Medulla oblongata (tissue), 1 donor: Measurements from ENCODE around the gene LONP1.
"Not testable (repeated sequence)": the region's sequence is repeated elsewhere in the genome, so short reads cannot be mapped to it uniquely, and the experiment has no call there.

Experiments used
- DNase-seq: peaks from one replicate; pipeline ENCODE4 v3.0.0-alpha.2; 2015; ENCODE audit errors: extremely low spot score

LONP1 gene

DNA sequence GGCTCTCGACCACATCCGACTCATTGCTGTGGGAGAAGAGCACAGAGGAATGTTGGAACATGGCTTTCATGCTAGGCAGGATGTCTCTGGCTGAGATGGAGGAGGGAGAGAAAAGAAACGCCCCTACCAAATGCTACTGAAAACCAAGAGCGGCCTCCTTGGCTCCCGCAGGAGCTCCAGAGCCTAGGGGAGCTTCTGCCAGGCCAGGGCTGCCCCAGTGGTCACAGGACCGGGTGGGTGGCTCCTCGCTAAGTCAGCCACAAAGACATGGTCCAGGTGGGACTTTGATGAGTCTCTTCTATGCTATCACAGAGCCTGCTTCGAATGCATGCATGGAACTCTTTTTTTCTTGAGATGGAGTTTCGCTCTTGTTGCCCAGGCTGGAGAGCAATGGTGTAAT, 6.7 kb downstream of the LONP1 start:
- no peak for DNase-seq

DNA sequence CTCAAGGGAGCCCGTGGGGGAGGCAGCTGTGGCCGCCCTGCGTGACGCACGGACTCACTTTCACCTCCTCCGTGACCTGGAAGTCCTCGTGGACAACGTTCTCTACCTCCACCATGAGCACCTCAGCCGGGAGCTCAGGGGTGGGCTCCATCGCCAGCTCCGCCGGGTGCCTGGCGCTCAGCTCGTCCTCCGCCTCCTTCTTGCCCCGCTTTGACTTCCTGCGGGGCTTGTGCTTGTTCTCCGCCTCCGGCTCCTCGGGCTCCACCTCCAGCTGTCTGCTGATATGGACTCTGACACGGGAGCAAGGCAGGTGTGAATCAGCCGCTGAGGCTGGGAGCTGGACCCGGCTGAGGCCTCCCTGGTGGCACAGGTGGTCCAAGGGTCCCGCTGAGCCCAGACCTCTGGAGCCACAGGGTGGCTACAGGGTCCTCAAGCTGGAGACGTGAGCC, 8.2 kb downstream of the LONP1 start:
- DNase-seq = no peak

DNA sequence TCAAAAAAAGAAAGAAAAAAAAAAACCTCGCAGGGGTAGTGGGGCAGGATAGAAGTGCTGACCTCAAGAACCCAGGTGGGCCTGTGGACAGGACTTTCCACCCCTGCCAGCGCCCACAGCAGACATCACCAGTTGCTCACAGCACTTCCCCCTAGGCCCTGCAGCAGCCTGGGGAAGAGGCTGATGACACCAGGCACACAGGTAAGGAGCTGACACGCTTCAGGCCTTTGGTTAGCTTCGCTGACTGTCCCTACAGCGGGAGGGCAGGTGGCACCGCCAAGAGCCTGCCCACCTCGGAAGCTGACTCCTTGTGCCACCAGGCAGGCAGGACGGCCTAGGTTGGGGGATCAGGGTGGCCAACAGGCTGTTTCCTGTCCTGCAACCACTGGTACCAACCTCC, 8.9 kb downstream of the LONP1 start:
- no peak for DNase-seq

DNA sequence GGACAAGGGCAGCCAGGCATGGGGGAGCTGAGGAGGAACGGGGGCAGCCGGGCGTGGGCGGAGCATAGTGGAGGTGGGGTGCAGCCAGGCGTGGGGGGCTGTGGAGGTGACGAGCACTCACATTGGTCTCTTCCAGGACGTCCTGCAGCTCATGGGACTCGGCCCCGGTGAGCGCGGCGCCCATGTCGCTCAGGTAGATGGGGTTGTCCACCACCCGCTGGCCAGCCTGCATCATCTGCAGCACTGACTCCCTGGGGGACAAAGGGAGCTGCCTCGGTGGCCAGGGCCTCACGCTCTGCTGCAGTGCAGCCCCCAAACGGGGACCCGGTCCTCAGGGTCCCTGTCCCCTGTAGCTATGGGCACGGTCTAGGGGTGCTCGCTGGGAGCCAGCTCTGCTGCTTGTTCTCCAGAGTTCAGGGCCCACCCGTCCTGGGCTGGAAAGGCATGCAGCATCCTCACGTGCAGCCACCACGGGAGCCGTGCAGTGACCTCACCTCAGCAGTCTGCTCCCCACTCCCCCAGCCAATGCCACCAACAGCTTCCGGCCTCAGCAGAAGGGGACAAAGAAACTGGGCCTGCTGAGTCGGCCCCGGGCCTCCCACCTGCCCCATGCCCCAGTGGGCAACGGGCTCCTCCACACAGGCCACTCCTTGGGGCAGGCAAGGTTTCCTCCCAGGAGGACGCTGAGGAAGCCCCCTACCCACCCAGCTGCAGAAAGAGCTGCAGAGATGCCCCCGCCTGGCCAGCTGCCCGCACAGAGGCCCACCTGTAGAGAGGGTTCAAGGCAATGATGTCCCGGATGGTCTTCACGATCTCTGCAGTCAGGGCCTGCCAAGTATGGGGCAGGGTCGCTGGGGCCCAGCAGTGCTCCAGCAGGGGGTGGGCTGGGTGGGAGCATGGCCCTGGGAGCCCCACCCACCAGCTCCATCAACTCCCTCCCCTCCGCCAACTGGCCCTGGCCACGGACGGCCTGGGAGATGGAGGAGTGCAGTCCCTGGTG, 12.1 kb downstream of the LONP1 start:
- DNase-seq = no peak

DNA sequence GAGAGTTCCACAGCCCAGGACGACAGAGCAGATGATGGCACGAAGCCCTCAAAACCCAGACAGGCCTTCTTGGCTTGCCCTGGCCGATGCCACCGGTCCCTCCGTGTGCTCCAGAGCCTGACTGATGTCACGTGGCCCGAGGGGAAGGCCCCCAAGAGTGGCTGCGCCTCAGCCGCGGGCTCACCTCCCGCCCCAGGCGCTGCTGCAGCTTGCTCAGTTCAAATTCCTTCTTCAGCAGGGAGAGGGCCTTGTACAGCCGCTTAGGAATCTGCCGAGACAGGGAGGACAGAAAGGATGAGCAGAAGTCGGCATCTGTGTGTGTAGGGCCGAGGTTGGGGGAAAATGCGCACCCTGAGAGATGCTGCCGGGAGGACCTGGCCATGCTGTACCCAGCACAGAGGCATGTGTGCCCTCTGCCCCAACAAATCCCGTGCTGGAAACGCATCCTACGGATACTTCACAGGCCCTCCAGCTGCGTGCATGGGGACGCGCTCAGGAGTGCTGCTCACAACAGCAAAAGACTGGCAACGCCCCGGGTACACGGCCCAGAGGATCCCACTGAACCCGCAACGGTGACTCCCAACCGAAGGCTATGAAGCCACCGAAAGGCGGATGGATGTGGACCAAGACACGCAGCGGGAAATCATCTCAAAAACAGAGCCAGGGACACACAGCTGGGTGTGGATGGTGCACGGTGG, 12.9 kb downstream of the LONP1 start:
- DNase-seq = no peak

- no peak for DNase-seq
These were observed 14.4 kb downstream of the LONP1 start for GRCh38 chr19:5705552-5705951.

- no peak for DNase-seq
These were observed 15.8 kb downstream of the LONP1 start for GRCh38 chr19:5703819-5704818.

DNA sequence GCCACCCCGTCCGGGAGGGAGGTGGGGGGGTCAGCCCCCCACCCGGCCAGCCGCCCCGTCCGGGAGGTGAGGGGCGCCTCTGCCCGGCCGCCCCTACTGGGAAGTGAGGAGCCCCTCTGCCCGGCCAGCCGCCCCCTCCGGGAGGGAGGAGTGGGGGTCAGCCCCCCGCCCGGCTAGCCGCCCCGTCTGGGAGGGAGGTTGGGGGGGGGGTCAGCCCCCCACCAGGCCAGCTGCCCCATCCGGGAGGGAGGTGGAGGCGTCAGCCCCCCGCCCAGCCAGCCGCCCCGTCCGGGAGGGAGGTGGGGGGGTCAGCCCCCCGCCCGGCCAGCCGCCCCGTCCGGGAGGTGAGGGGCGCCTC, 17.9 kb downstream of the LONP1 start:
- DNase-seq = not testable (repeated sequence)

DNA sequence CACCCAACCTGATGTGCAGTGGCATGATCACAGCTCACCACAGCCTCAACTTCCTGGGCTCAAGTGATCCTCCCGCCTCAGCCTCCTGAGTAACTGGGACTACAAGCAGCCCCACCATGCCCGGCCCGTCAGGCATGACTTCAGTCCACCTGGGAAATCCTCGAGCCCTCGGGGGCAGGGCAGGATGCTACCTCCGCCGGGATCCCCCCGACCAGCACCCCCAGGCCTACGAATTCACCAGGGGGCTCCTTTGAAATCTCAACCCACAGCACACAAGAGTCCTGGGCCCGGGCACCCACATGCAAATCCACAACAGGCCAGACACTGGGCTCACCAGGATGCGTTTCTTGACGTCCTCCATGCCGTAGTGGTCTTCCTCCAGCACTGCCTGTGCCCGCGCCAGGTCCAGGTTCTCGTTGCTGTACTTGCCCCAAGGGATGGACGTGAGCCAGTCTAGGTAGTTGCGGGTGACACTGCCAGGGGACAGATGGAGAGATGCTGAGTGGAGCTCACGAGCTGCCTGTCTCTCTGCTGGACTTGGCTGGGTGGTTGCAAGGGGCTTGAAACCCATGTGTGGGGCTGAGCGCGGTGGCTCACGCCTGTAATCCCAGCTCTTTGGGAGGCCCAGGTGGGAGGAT, 19.4 kb downstream of the LONP1 start:
- DNase-seq = no peak

GRCh38 chr19:5698635-5699422, 21.1 kb downstream of the LONP1 start:
- DNase-seq = no peak

DNA sequence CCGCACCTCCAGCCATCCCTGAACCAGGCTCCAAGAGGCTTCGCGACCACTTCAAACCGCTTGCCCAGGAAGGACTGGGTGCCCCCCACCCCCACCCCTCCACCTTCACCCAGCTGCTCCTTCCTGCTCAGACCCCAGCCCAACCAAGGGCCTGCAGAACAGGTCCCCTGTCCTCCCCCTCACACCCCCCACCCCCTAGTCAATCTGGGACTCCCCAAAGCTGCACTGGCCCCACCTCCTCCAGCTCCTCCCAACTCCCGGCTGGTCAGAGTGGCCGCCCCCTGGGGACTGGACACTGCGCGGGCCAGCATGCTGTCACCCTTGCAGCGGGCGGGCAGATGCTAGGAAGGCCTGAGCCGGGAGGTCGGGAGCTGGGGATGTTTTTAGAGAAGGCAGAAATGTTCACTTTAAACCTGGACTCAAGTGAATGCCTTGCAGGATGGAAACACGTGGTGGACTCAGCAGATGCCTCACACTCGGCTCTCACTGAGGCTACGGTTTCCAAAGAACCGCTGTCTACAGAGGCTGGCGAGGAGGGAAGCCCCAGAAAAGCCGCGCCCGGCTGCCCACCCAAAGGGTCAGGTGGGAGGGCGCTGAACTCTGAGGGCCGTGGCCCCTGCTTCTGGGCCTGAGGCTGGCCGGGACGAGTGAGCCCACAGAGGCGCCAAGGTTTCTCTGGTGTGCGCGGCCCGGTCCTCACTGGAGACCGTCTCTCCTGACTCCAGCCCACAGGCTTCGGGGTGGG, 21.9 kb downstream of the LONP1 start:
- no peak for DNase-seq

DNA sequence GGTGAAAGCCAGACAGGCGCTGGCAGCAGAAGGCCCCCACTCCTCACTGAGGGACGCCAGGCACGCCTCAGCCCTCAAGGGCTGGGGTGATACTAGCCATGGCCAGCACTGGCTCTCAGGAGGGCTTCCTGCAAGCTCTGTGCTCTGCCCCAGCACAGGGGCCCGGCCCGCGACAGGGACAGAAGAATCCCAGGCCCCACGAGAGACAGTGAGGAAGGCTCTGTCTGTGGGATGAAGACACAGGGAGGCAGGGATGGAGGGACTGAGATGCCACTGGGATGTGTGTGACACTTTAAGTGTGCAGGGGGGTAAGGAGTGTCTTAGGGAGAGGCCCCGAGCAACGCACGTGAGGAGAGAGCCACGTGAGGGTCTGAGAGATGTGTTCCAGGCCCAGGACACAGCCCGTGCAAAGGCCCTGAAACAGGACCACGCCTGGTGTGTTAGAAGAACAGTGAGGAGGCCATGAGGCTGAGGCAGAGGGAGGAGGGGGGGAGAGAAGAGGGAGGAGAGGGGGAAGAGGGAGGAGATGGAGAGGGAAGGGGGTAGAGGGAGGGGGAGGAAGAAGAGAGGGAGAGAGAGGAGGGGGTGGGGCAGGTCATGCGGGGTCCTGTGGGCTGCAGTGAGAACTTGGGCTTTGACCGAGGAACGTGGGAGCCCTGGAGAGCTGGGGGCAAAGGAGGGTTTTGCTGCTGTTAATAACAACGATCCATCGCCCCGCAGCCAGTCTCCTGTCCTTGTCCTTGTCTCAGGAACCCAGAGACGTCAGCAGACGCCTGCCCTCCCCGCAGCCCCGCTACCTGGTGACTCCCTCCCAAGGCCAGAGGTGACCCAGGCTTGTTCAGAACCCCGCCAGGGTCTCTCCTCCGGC, 22.7 kb downstream of the LONP1 start:
- DNase-seq = no peak

- no peak for DNase-seq
These were observed 23.5 kb downstream of the LONP1 start for GRCh38 chr19:5696196-5697021.

GRCh38 chr19:5695649-5696195, 24.2 kb downstream of the LONP1 start:
- DNase-seq = no peak

GRCh38 chr19:5694956-5695648, 24.8 kb downstream of the LONP1 start:
- DNase-seq = no peak

DNA sequence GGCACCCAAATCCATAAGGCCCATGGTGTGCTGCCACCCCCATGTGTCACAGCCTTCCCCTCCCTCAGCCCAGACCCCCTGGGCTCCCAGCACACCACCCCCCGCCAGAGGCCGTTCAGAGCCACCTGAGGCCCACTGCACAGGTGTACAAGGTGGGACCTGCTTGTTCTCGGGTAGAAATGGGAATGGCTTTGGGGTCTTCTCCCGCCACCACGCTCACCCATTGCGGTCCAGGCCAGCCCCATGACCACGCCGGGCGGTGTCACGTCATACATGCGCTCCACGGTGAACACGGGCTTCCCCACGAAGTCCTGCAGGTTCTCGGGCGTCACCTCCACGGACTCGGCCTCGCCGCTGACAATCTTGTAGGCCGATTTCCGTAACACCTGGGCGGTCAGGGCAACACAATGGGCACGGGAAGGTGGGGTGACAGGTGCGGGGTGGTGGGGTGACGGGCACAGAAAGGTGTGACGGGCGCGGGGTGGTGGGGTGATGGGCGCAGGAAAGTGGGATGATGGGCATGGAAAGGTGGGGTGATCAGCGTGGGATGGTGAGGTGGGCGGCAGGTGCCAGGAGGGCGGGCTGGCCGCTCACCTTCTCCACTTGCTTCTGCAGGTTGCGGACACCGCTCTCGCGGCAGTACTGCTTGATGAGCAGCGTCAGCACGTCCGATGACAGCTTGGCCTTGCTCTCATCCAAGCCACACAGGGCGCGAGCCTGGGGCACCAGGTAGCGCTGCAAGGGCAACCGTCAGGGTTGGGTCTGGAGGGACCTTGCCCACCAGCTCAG, 25.6 kb downstream of the LONP1 start:
- DNase-seq = no peak
